Measurements from ENCODE around the gene TSKS.
"Not testable (repeated sequence)": the region's sequence is repeated elsewhere in the genome, so short reads cannot be mapped to it uniquely, and the experiment has no call there.

TSKS gene

DNA sequence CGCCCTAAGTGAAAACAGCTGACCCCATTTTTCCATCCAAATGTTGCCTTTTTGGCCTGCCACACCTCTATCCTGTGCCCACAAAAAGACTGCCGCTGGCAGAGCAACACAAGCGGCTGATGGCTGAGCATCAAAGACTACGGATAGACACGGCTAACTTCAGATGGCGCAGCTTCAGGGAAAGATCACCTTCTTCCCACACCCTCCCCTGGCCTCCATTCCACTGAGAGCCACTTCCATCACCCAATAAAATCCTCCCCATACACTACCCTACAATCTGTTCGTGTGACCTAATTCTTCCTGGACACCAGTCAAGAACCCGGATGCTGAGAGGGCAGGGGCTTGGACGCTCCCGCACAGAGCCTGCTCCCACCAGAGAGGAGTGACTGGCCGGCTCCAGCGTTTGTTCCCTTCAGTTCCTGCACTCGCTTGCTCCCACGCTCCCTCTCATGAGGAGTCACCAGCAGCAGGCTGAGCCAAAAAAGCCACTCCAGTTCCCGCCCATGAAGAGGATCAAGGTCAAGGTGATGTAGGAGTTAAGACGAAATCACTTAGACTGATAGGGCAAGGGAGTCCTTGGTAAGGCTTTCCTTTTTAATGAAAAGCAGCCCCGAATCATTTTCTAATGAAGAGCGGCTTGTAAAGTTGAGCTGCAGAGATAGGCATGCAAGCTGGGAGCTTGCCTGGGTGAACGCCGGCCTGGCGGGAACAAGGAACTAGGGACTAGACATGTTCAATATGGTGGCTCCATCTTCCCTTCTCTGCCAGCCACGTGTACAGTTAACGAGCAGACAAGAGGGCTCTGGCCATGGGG lies 35.7 kb downstream of the TSKS start:
- Mint-ChIP-seq H3K27ac (no peak overlapping the region), H3K4me3 (no peak overlapping the region), H3K9me3 (no peaks in the 10 kb centered on the region), H3K4me1 (ENCODE audit: low read depth) (no peaks in the 10 kb centered on the region), H3K36me3 (ENCODE audit: low read depth) (no peaks in the 10 kb centered on the region), H3K27me3 (peaks cover 3% of the 10 kb centered on the region)

DNA sequence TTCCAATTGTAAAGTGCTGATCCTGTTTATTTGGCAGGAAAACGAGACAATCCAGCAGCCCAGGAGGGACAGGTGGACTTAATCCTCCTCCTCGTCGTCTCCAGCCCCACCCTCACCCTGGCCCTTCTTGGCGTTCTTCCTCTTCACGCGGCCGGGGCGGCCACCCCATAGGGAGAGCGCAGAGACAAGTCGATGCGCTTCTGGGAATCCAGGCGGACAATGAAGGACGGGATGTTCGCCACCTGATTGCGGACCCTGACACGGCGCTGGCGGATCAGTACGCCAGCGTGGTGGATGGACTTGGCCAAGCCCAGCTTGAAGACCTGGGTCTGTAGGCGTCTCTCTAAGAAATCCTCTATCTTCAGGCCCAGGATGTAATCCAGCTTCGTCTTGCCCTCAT lies 43.7 kb downstream of the TSKS start:
- H3K9me3 Mint-ChIP-seq; H3K27ac Mint-ChIP-seq; H3K27me3 Mint-ChIP-seq; H3K36me3 Mint-ChIP-seq (ENCODE audit: low read depth); H3K4me3 Mint-ChIP-seq: not testable (repeated sequence)
- peaks cover 14% of the 10 kb centered on the region for H3K4me1 Mint-ChIP-seq (ENCODE audit: low read depth)

DNA sequence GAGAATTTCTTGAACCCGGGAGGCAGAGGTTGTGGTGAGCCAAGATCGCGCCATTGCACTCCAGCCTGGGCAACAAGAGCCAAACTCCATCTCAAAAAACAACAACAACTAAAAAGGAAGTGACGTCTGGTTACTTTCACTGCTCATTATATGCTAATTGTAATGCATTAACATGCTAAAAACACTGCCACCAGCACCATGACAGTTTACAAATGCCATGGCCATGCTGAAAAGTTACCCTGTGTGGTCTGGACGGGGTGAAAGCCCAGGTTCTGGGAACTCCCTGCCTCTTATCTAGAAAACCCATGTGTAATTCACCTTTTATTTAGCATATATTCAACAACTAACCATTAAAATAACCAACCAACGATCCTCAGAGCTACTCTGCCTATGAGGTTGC lies 44.1 kb downstream of the TSKS start:
- H3K4me1 Mint-ChIP-seq (ENCODE audit: low read depth): peaks cover 14% of the 10 kb centered on the region
- no peak overlapping the region for H3K4me3 Mint-ChIP-seq
- H3K36me3 Mint-ChIP-seq (ENCODE audit: low read depth): no peaks in the 10 kb centered on the region
- no peaks in the 10 kb centered on the region for H3K27me3 Mint-ChIP-seq
- H3K27ac Mint-ChIP-seq: no peak overlapping the region
- H3K9me3 Mint-ChIP-seq: no peaks in the 10 kb centered on the region

DNA sequence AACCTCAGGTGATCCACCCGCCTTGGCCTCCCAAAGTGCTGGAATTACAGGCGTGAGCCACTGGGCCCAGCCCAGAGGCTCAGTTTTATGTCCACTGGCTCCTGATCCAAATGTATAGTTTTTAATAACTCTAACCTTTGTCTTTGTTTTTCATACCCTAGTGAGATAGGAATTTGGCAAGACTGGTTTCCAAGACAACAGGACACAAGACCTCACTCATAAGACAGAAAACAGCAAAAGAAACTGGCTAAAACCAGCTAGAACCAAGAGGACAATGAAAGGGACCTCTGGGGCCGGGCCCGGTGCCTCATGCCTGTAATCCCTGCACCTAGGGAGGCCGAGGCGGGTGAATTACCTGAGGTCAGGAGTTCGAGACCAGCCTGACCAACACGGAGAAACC lies 44.6 kb downstream of the TSKS start:
- Mint-ChIP-seq H3K4me3 (peak overlapping the region; percentile 90), H3K36me3 (ENCODE audit: low read depth) (no peaks in the 10 kb centered on the region), H3K9me3 (no peaks in the 10 kb centered on the region), H3K27ac (no peak overlapping the region), H3K4me1 (ENCODE audit: low read depth) (peaks cover 14% of the 10 kb centered on the region), H3K27me3 (no peaks in the 10 kb centered on the region)

DNA sequence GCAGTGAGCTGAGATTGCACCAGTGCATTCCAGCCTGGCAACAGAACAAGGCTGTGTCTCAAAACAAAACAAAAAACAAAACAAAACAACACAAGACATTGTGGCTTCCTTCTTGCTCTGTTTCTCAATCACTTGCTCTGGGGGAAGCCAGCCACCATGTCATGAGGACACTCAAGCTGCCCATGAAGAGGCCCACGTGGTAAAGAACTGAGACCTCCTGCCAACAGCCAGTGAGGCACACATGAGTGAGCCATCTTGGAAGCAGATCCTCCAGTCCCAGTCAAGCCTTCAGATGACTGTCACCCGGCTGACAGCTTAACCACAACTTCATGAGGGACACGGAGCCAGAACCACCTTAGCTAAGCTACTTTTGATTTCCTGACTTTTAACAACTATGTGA lies 47.0 kb downstream of the TSKS start:
- no peak overlapping the region for H3K27ac Mint-ChIP-seq
- no peaks in the 10 kb centered on the region for H3K27me3 Mint-ChIP-seq
- H3K9me3 Mint-ChIP-seq: no peaks in the 10 kb centered on the region
- no peak overlapping the region for H3K4me3 Mint-ChIP-seq
- no peaks in the 10 kb centered on the region for H3K36me3 Mint-ChIP-seq (ENCODE audit: low read depth)
- peaks cover 14% of the 10 kb centered on the region for H3K4me1 Mint-ChIP-seq (ENCODE audit: low read depth)

DNA sequence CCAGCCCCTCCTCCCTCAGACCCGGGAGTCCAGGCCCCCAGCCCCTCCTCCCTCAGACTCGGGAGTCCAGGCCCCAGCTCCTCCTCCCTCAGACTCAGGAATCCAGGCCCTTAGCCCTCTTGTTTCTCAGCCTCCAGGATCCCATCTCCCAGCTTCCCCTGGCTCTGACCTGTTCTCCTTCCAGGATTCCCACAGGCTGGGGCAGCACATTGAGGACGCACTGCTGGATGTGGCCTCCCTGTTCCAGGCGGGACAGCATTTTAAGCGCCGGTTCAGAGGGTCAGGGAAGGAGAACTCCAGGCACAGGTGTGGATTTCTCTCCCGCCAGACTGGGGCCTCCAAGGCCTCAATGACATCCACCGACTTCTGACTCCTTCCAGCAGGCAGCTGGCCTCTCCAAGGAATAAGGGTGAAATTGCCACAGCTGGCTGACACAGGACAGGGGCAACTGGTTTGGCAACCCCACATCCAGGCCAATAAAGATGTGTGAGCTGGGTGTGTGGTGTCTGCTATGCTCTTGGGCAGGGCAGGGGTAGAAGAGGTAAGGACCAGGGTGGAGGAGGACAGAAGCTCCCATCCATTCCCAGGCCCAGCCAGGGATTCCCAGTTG lies 49.8 kb downstream of the TSKS start:
- H3K9me3 Mint-ChIP-seq: no peaks in the 10 kb centered on the region
- H3K36me3 Mint-ChIP-seq (ENCODE audit: low read depth): no peaks in the 10 kb centered on the region
- H3K27me3 Mint-ChIP-seq: no peaks in the 10 kb centered on the region
- H3K4me3 Mint-ChIP-seq: no peak overlapping the region
- peaks cover 9% of the 10 kb centered on the region for H3K4me1 Mint-ChIP-seq (ENCODE audit: low read depth)
- H3K27ac Mint-ChIP-seq: no peak overlapping the region

DNA sequence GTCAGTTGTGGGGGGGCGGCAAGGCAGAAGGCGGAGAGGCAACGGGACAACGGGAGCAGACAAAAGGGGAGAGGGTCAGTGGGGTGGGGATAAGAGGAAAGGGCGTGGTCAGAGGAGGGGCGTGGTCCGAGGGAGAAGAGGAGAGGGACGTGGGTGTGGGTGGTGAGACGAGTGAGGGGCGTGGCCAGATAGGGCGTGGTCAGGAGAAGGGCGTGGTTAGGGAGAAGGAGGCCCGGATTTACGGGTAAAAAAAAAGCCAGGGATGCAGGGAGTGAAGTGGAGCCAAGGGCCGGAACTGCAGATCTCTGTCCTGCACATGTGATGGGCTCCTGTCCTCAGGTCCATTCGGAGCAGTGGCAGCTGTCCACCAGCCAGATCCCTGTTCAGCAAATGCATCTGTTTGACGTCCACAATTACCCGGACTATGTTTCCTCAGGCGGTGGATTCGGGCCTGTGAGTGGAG lies 50.7 kb downstream of the TSKS start:
- no peak overlapping the region for H3K4me3 Mint-ChIP-seq
- no peaks in the 10 kb centered on the region for H3K36me3 Mint-ChIP-seq (ENCODE audit: low read depth)
- no peak overlapping the region for H3K27ac Mint-ChIP-seq
- peaks cover 5% of the 10 kb centered on the region for H3K4me1 Mint-ChIP-seq (ENCODE audit: low read depth)
- H3K9me3 Mint-ChIP-seq: no peaks in the 10 kb centered on the region
- H3K27me3 Mint-ChIP-seq: no peaks in the 10 kb centered on the region

DNA sequence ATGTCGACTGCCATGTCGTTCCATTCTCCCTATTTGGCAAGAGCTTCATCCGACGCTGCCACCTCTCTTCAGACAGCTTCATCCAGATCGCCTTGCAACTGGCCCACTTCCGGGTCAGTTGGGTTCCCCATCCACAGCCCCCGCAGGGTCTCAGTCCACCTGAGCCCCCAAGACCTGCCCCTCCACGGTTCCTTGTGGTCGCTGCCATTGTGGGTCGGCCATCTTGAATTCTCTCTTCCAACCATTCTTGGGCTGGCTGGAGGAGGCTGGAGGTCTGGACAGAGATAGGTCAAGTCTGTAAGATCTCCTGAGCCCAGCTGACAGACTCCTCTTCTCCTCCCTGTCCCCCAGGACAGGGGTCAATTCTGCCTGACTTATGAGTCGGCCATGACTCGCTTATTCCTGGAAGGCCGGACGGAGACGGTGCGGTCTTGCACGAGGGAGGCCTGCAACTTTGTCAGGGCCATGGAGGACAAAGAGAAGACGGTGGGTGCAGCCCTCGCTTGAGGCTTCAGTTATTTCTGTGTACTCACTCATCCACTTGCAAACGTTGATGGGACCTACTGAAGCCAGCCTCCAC lies 52.6 kb downstream of the TSKS start:
- no peaks in the 10 kb centered on the region for H3K27me3 Mint-ChIP-seq
- H3K4me1 Mint-ChIP-seq (ENCODE audit: low read depth): no peaks in the 10 kb centered on the region
- H3K27ac Mint-ChIP-seq: no peak overlapping the region
- H3K4me3 Mint-ChIP-seq: no peak overlapping the region
- H3K36me3 Mint-ChIP-seq (ENCODE audit: low read depth): no peaks in the 10 kb centered on the region
- H3K9me3 Mint-ChIP-seq: no peaks in the 10 kb centered on the region

DNA sequence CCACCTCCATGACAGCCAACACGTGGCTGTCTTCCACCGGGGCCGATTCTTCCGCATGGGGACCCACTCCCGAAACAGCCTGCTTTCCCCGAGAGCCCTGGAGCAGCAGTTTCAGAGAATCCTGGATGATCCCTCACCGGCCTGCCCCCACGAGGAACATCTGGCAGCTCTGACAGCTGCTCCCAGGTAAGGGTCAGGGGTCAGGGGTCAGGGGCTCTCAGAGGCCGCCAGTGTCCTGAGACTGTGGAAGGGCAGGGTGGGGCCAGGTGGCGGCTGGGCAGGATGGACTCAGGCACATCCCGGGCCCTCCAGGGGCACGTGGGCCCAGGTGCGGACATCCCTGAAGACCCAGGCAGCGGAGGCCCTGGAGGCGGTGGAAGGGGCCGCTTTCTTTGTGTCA lies 57.2 kb downstream of the TSKS start:
- no peaks in the 10 kb centered on the region for H3K9me3 Mint-ChIP-seq
- H3K4me1 Mint-ChIP-seq (ENCODE audit: low read depth): no peaks in the 10 kb centered on the region
- no peaks in the 10 kb centered on the region for H3K27me3 Mint-ChIP-seq
- H3K4me3 Mint-ChIP-seq: no peak overlapping the region
- H3K27ac Mint-ChIP-seq: no peak overlapping the region
- no peaks in the 10 kb centered on the region for H3K36me3 Mint-ChIP-seq (ENCODE audit: low read depth)

DNA sequence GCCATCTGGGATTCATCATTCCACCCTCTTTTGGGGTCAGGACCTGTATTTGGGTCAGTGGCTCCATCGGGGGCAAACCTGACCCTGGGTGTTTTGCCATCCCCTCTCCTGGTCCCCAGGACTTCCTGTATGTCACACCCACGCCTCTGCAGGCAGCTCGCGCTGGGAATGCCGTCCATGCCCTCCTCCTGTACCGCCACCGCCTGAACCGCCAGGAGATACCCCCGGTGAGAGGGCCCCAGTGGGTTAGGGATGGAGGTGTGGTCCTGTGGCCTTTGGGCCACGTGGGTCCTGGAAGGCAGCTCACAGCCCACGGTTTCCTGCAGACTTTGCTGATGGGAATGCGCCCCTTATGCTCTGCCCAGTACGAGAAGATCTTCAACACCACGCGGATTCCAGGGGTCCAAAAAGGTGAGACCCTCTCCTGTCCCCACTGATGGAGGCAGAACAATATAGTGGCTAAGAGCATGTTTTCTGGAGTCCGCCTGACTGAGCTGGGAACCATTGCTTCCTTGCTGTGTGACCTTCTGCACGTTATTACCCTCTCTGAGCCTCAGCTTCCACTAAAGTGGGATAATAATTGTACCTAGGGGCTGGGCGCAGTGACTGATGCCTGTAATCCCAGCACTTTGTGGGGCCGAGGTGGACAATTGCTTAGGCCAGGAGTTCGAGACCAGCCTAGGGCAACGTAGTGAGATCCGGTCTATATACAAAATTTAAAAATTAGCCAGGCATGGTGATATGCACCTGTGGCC lies 58.0 kb downstream of the TSKS start:
- H3K4me1 Mint-ChIP-seq (ENCODE audit: low read depth): no peaks in the 10 kb centered on the region
- no peaks in the 10 kb centered on the region for H3K36me3 Mint-ChIP-seq (ENCODE audit: low read depth)
- H3K4me3 Mint-ChIP-seq: no peak overlapping the region
- no peak overlapping the region for H3K27ac Mint-ChIP-seq
- no peaks in the 10 kb centered on the region for H3K27me3 Mint-ChIP-seq
- H3K9me3 Mint-ChIP-seq: no peaks in the 10 kb centered on the region

DNA sequence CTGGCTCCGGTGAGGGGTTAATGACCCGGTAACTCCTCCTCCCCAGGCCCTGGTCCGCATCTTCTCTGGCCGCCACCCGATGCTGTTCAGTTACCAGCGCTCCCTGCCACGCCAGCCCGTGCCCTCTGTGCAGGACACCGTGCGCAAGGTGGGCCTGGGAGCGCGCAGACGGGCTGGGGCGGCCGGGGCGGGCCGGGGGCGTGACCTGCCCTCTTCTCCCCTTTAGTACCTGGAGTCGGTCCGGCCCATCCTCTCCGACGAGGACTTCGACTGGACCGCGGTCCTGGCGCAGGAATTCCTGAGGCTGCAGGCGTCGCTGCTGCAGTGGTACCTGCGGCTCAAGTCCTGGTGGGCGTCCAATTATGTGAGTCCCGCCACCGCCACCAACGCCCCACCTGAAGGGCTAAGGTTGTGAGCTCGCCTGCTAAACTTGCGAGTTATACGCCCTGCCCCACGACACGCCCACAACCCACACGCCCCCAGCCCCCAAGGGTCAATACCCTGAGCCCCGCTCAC lies 61.8 kb downstream of the TSKS start:
- Mint-ChIP-seq H3K27me3 (no peaks in the 10 kb centered on the region), H3K27ac (no peak overlapping the region), H3K36me3 (ENCODE audit: low read depth) (no peaks in the 10 kb centered on the region), H3K4me3 (no peak overlapping the region), H3K4me1 (ENCODE audit: low read depth) (no peaks in the 10 kb centered on the region), H3K9me3 (no peaks in the 10 kb centered on the region)

DNA sequence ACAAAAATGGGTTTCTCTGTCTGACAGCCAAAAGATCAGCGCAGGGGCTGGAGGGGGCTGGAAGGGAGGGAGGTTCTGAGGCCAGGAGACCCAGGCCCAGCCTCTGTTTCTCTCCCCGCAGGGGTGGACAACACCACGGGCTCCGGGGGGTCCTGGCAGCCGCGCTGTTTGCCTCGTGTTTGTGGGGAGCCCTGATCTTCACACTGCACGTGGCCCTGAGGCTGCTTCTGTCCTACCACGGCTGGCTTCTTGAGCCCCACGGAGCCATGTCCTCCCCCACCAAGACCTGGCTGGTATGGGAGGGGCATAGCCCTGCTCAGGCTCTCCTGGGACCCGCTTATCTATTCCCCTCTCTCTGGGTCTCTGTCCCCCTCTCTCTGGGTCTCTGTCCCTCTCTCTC lies 62.5 kb downstream of the TSKS start:
- Mint-ChIP-seq H3K27ac (no peak overlapping the region), H3K36me3 (ENCODE audit: low read depth) (no peaks in the 10 kb centered on the region), H3K9me3 (no peaks in the 10 kb centered on the region), H3K27me3 (no peaks in the 10 kb centered on the region), H3K4me3 (no peak overlapping the region), H3K4me1 (ENCODE audit: low read depth) (no peaks in the 10 kb centered on the region)

DNA sequence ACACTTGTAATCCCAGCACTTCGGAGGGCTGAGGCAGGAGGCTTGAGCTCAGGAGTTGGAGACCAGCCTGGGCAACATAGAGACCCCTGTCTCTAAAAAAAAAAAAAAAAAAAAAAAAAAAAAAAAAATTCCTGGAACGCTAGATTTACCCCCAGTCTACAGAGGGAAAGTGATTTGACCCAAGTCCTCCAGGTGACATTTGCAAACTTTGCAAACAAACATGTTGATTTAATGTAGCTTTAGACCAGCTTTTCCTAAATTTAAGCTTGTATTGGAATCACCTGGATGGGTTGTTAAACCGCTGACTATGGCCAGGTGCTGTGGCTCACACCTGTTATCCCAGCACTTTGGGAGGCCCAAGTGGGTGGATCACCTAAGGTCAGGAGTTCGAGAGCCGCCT lies 63.7 kb downstream of the TSKS start:
- no peaks in the 10 kb centered on the region for H3K27me3 Mint-ChIP-seq
- no peaks in the 10 kb centered on the region for H3K9me3 Mint-ChIP-seq
- H3K4me1 Mint-ChIP-seq (ENCODE audit: low read depth): no peaks in the 10 kb centered on the region
- no peaks in the 10 kb centered on the region for H3K36me3 Mint-ChIP-seq (ENCODE audit: low read depth)
- no peak overlapping the region for H3K4me3 Mint-ChIP-seq
- no peak overlapping the region for H3K27ac Mint-ChIP-seq

DNA sequence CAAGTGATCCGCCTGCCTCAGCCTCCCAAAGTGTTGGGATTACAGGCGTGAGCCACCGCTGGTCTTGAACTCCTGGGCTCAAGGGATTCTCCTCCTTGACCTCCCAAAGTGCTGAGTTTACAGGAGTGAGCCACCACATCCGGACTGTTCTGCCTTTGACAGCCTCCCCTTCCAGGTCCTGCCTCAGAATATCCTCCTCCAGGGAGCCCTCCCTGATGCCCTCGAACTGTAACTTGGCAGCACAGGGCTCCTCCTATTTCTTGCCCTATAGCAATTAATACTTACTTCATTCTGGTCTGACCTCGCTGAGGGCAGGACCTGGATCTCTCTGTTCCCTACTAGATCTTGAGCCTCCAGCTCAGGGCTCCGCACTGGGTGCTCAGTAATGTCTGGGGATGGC lies 66.2 kb downstream of the TSKS start:
- H3K4me3 Mint-ChIP-seq: no peak overlapping the region
- H3K27me3 Mint-ChIP-seq: peaks cover 12% of the 10 kb centered on the region
- H3K36me3 Mint-ChIP-seq (ENCODE audit: low read depth): no peaks in the 10 kb centered on the region
- no peaks in the 10 kb centered on the region for H3K4me1 Mint-ChIP-seq (ENCODE audit: low read depth)
- no peak overlapping the region for H3K27ac Mint-ChIP-seq
- H3K9me3 Mint-ChIP-seq: no peaks in the 10 kb centered on the region

DNA sequence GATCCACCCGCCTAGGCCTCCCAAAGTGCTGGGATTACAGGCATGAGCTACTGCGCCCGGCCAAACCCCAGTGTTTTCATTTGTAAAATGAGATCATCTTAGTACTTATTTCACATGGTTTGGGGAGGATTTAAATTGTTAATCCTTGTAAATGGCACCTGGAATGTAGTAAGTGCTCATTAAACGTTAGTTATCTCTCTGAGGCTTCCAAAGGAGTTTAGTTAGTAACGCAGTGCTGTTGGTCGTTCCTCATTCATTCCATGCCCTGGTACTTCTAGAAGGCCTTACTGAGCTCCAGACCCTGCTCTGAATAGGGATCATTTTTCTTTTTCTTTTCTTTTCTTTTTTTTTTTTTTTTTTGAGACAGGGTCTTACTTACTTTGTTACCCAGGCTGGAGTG lies 67.0 kb downstream of the TSKS start:
- no peaks in the 10 kb centered on the region for H3K36me3 Mint-ChIP-seq (ENCODE audit: low read depth)

More for the DNA sequence above, 67.0 kb downstream of the TSKS start:
- Mint-ChIP-seq H3K27ac (no peak overlapping the region), H3K27me3 (peaks cover 12% of the 10 kb centered on the region), H3K9me3 (no peaks in the 10 kb centered on the region), H3K4me3 (no peak overlapping the region), H3K4me1 (ENCODE audit: low read depth) (peaks cover 3% of the 10 kb centered on the region)

Measured in stimulated activated naive CD8-positive, alpha-beta T cell treated with anti-CD3 and anti-CD28 coated beads, Interleukin-15, Interleukin-2, amounts not matched to agents 100 ng/mL and 50 ng/mL, for 24 hours (primary cell).